Stimulated activated CD8-positive, alpha-beta memory T cell treated with anti-CD3 and anti-CD28 coated beads, Interleukin-4, amount 100 ng/mL, for 24 hours (primary cell): ENCODE data around the gene ASPRV1.
"Not testable (repeated sequence)": the region's sequence is repeated elsewhere in the genome, so short reads cannot be mapped to it uniquely, and the experiment has no call there.

ENCODE experiments used
- DNase-seq: peaks from one replicate; pipeline ENCODE4 v3.0.0-alpha.2; 2020; ENCODE audit warnings: low read depth

ASPRV1 gene

DNA sequence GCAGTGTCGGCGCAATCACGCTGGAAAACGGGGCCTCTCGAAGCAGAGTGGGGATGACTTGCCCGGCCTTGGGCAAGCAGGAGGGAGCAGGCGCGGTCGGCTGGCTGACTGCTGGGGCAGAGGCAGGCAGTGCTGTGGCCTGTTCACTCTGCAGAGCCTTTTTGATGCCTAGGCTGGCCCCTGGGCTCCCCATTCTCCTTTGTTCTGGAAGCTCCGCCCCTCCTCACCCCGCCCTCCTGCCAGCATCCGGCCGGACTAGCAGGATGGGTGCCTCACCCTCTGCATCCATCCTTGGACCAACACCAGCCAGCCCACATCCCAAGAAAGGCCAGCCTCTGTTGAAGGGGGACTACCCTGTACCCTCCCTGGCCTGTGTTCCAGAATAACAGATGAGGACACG, at the start of gene ASPRV1:
ASPRV1 (minus strand) TSS at position 136 of the 400 bp plus-strand sequence. CDS start 195 bp downstream, outside the sequence.
- no peak for DNase-seq

DNA sequence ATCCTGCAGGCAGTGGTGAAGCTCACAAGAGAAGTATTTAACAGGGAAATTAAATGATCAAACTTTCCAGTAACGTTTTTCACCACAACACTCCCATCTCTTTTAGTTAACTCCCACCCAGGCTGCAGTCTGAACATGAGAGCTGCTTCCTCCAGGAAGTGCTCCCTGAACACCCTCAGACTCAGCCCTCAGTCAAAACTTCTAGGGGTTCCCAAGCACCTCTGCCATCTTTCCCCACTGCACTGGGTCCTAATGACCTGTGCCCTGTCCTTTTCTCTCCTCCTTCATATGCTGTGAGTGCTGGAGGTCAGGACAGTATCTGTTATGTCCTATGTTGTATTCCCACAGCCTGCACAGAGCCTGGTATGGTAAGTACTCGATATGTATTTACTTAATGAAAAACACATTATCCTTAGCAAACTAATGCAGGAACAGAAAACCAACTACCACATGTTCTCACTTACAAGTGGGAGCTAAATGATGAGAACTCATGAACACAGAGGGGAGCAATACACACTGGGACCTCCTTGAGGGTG, 49.2 kb upstream of the ASPRV1 start:
- DNase-seq, result no peak

DNA sequence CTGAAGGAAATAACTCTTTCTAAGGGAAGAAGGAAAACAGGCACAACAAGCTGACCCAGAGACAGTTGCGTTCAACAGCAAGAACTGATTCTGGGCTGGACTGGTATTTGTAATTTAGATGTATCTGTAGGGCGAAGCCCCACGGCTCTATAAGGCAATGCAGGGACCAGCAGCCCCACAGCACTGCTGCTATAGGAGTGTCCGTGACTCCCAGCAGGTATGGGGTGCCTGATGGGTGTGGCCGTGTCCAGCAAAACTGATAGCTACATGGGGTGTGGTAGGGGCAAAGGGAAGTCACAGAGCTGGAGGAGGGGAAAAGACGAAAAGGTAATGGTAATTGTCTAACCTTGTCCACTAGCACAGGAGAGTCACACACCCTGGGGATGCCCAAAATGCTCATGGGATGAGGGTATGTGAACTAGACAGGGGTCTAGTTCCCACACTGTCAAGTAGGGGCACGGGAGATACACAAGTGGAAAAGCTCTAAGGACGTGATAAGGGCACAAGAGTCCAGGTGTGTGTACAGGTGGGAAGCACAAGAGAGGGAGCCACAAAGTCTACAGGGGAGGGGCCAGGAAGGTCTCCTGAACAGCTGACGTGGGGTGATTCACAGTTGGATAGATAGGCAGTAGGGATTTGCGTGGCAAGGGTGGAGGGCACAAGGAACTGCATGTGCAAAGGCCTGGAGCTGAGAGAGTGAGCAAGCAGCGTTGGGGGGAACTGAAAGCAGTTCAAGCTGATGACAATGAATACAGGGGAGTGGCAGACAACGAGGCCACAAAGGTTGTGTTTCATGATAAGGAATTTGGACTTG, 48.5 kb upstream of the ASPRV1 start:
- DNase-seq, result no peak

DNA sequence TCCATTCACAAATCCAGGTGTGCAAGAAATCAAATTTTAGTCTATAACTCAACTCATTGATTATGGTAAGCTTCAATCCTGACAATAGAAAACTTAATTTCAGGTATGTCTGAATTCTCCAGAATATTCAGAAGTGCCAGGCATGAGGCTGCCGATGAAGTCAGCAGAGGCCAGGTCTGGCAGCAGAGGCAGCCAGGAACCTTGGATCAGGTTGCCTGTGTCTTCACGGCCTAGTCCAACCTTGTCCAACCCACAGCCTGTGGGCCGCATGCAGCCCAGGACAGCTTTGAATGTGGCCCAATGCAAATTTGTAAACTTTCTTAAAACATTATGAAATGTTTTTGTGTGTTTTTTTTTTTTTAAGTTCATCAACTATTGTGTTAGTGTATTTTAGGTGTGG, 46.9 kb upstream of the ASPRV1 start:
- DNase-seq, result no peak

DNA sequence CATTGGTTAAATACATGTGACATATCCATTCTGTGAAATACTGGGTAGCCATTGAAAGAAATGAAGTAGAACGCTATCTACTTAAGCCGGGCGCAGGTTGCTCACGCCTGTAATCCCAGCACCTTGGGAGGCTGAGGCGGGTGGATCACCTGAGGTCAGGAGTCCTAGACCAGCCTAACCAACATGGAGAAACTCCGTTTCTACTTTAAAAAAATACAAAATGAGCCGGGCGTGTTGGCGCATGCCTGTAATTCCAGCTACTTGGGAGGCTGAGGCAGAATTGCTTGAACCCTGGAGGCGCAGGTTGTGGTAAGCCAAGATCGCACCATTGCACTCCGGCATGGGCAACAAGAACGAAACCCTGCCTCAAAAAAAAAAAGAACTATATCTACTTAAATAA, 45.7 kb upstream of the ASPRV1 start:
- no peak for DNase-seq

DNA sequence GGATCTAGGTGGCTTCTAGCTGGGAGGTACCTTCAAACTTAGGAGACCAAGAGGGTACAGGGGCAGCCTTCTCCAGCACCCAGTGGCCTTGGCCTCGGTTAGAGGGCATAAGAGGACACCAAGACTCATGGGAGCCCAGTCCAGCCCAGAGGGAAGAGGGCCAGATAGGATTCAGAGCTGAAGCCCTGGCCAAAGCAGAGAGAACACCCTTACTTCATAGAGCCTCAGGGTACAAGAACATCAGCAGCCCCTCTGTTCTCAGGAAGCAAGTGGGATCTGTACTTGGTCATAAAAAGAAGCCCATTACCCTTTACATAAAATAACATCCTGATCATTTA, 45.0 kb upstream of the ASPRV1 start:
- DNase-seq, result no peak

DNA sequence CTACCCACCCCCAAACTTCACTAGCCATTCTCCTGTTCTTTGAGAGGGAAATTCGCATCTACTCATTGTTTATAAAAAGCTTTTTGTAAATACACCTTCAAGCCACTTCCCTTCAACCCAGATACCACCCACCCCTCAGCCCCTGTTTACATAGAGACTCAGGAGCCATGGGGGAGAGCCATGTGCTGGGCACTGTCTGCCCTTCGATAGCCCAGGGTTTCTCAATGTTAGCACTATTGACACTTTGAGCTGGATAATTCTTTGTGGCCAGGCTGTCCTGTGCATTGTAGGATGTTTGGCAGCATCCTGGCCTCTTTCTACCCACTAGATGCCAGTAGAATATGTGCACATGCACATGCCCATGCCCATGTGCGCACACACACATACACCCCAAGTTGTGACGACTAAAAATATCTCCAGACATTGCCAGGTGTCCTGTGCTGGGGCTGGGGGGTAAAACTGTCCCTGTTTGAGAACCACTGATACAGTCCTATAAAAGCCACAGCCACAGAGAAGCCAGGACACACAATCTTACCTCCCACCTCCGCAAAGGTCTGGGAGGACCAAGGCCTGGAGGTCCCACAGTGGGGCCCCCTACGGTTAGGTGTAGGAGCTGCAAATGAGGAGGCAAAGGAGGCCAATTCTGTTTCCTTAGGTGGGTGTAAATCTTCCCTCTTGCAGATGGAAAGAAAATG, 44.5 kb upstream of the ASPRV1 start:
- DNase-seq, result no peak

DNA sequence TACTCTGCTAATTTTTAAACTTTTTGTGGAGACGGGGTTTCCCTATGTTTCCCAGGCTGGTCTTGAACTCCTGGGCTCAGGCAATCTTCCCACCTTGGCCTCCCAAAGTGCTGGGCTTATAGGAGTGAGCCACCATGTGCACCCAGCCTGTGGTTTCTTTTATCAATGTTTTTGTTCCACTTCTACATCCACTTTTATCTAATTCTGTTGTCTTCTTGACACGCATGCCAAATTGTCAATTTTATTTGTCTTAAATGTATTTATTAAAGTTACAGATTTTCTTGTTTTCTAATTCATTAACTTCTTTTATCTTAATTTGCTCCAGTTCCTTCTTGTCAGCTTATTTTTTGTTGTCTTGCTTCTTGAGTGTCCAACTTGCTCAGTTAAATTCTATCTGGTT, 43.8 kb upstream of the ASPRV1 start:
- DNase-seq, result no peak

DNA sequence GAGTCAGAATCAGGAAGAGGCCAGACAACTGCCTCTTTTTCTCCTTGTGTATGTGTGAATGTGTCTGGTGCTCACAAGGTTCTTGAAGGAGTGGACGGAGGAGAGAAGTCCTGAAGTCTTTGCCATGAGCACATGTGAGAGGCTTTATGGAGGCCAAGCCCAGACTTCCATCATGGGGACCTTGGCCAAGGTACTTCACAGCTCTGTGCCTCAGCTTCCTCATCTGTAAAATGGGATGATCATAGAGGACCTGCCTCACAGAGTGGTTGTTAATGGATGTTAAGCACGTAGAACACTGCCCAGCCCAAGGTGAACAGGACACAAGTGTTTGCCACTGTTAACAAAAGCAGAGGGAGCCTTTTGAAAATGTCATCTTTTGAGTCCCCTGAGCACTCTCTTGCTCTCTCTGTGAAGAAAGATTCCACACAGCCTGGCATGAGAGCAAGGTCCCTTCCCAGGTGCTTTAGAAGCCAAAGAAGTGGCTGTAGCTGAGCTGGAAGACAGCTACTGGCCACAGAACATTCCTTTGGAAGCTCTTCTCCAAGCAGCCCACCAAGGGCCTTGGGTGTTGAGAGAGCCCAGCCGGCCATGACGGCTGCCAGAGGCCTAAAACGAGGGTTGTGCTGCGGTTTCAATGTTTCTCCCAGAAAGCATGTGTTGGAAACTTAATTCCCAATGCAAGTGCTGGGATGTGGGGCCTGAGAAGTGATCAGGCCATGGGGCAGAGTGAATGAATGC, 41.8 kb upstream of the ASPRV1 start:
- DNase-seq, result no peak

DNA sequence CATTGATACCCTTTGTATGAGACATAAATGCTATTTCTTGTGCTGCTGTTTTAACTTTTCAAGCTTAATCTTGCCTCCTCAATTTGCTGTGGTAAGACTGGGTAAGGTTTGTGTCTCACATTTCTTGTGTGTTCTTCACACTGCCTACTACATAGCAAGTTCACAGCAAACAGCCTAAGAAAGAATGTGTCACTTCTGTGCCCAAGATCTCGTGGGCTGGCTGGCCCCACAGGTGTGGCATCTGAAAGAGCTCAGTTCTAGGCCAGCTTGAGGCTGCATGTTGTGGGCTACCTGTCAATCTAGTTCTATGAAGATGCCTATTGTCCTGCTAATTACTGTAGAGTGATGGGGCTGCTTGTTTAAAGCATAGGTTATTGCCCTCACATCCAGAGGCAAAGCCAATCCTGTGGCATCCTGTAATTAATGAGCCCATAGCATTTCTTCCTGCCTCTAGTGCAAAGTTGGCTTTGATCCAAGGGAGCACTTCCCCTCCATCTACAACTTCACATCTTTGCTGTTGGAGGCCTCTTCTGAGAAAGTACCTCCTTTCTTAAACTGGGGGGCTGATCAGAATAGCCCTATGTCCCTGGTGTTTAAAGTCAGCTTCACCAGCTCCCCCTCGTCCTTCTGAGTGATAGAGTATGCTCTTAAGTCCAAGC, 40.9 kb upstream of the ASPRV1 start:
- no peak for DNase-seq

DNA sequence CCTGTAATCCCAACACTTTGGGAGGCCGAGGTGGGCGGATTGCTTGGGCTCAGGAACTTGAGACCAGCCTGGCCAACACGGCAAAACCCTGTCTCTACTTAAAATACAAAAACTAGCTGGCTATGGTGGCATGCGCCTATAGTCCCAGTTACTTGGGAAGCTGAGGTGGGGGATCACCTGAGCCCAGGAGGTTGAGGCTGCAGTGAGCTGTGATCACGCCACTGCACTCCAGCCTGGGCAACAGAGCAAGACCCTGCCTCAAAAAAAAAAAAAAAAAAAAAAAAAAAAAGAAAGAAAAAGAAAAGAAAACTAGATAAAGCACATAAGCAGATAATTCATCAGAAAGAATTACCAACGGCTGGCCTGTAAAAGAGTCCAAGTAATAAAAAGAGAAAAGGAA, 39.1 kb upstream of the ASPRV1 start:
- DNase-seq, result not testable (repeated sequence)

DNA sequence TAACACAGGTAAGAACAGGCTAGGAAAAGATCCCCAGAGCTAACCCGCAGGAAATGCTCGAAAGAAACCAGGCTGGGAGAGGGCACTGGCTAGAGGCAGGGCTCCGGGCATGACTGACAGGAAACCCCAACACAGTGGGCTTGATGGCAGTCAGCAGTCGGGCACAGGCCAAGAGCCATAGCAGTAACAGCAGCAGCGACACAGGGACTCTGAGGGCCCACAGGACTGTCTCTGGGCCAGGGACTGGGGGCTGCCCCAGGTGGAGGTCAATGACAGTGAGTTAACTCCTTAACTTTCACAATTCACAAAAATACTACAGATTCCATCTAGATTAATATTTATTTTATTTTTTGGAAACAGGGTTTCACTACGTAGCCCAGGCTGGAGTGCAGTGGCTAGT, 37.3 kb upstream of the ASPRV1 start:
- no peak for DNase-seq

DNA sequence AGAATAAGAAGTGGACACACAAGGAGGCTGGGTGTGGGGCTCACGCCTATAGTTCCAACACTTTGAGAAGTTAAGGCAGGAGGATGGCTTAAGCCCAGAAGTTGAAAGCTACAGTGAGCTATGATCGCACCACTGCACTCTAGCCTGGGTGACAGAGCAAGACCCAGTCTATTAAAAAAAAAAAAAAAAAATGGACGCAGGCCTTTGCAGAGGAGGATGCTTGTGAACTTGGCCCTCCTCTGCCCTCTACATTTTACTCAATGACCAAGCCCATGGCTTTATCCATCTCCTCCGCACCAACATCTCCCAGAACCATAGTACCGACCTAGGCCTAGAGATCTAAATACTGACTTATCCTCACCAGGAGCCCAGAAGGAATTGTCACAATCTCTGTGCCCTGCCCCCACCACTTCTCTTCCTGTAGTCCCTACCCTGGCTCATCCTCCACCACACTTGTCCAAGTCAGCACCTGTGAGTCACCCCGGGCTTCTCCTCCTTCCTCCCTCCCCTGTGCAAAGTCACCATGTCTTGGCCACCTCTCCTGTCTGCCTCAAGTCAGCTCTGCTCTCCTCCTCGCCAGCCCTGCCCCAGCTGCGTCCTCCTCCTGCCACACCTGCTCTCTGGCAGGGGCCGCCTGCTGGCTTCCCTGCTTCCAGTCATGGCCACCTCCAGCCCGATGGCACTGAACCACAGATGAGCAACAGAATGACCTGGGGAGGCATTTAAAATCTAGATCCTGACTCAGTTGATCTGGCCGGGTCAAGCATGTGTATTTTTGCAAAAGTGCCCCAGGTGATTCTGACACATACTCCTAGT, 35.8 kb upstream of the ASPRV1 start:
- DNase-seq, result no peak

DNA sequence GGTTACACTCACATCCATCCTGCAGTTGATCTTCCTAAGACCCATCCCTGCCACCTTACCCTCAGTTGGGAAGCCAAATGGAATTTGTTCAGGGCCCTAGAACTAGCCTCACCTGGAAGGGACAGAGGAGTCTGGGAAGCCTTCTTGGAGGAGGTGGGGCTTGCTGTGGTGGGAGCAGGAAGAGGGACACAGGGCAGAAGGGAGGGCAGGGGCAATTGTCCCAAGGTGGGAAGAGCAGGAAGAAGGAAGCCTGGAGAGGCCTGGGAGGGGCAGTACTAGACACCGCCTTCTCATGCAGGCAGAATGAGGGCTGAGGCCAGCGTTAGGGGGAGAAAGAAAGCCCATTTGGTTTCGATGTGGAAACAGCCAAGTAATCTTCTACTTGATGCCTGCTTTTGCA, 34.1 kb upstream of the ASPRV1 start:
- DNase-seq, result no peak

DNA sequence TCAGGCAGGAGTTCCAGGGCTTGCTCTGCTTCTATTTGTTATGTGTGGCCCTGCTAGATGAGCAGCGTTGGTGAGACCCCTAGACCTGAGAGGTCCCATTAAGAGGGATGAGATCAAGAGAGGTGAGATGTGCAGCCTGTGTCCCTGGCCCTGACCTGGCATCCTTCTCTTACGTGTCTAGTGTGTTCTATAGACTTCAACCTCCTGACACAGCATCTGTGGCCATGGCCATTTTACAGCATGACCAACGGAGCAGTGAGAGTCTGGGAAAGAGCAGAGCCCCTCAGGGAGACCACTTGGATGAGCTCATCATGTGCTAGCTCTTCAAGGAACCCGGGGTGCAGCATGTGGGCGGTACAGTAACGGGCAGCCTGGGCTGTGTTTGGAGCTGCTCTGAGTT, 32.7 kb upstream of the ASPRV1 start:
- no peak for DNase-seq

DNA sequence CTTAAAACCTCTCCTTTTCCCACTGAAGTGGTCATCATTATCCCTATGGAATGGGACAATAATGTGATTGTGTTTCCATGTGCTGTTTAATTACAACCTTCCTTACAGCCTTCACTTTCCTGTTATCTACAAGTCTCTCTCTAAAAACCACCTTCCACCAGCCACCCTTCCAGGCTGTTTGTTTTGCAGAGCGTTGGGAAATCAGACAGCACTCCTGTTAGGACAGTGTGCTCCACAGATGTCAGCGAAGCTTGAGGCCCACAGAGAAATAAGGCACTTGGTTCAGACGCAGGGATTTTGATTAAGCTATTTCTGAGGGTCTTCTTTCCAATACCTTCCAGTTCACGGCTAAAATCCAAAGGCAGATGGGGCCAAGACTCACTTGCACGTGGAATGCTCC, 32.3 kb upstream of the ASPRV1 start:
- no peak for DNase-seq

DNA sequence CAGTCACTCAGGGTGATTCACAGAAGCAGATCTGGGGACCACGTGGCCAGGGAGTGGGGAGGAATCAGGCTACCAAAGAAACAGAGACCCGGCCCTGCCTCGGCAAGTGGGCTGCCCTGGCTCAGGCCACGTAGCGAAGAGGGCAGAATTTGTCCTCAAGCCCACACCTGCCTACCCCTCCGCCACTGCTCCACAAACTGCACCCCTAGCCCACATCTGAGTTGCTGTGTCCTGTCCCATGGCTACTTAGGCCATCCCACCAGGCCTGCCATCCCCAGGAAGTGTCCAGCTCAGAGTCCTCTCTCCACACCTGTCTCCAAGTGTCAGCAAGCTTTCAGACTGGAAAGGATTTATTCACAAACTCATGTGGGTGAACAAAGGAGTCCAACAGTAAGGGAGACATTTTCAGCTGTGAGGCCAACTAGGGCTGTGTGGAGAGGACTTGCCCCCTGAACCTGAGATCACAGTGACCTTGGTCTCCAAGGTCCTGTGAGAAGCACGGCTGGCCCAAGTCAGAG, 31.7 kb upstream of the ASPRV1 start:
- no peak for DNase-seq

DNA sequence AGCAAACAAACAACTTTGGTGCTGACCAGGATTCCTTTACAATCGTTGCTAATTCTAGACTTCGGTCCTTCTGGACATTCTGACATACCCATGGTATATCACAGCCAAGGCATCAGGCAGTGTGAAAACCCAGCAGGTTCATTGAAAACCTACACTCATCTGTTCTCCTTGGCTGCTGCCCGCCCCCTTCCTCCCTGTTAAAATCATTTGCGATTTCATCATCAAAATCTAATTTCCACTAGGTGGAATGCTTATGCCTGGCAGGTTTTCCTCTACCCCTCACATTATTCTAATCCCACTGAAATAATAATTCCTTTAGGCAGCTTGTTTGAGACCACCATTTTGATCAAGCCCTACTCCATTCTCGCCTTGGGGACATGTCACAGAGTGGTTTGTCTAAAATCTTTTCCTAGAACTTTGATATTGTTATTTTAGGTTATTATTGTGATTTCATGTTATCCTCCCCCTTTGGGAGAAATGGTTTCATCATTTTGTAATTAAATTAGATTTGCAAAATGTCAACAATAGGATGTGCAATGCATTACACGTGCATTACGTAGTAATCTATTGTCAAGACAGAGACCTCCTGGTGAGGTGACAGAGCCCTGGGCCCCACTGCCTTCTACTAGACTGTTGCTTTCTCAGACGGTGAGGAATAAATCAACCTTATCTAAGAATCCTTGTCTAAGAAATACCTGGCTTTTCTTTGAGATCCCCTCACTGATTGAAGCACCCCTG, 31.0 kb upstream of the ASPRV1 start:
- no peak for DNase-seq

DNA sequence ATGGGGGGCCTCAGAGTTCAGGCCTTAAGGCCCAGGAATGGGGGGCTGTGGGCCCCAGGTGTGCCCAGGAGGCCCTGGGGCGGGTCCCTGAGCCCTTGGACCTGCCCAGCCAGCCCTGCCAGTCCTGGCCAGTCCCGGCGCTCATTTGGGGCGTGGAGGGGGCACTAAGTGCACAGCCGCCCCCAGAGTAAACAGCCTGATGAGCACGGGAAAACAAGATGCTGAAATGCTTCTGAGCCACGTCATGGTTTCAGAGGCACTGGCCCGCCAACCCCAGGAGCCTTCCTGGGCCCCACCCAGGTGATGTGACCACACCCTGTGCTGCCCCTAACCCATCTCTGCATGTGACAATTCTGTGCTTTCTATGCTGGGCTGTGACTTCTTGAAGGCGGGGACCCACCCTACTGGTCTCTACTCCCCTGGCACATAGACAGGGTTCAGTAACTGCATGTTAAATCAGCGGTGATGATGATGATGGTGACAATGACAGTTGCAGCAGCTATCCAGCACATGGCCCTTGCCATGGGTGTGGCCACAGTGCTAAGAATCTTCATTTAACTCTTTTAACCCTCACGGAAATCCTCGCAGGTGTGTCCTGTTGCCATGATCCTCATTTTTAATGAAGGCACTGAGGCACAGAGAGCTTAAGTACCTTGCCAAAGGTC, 28.1 kb upstream of the ASPRV1 start:
- no peak for DNase-seq

DNA sequence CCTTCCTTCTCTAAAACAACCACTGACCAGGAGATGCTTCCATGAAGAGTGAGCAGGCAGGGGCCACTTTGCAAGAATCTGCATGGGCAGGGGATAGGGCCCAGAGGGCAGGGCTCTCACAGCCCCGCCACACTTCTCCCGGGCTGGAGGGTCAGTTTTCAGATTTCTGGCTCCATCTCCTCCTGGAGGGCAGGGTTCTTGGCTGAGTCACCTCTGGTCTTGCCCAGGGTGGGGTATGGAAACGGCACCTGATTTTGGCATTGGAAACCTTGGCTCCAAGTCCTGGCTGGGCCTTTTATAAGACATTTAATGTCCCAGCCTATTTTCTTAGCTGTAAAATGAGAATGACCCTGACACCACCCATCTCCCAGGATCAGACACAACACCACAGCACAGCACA, 27.6 kb upstream of the ASPRV1 start:
- DNase-seq, result no peak
